GM23338 (cell line): Measurements from ENCODE around the gene CDH19. TPM values are rescaled to one million over a fixed set of nuclear protein-coding genes. Genes with fewer than 3 reads are reported as not detected.

Experiments used
- ATAC-seq: fragments of 200-7000 bp; cut with Tn5 transposase; 3 replicates; pipeline ENCODE4 v1.9.1; 2020
- DNase-seq: peaks from one replicate; pipeline ENCODE4 v3.0.0-alpha.2; 2015; ENCODE audit warnings: low spot score
- H2AFZ ChIP-seq: fragments of 200-600 bp; sonication (generic); 2 replicates; pipeline ENCODE4 v1.8.0; 2016; ENCODE audit warnings: antibody characterized with exemption, mild to moderate bottlenecking, moderate library complexity
- H3F3A ChIP-seq: fragments of 200-600 bp; sonication (generic); replicated peaks from 2 replicates; pipeline ENCODE4 v1.8.0; 2017; ENCODE audit warnings: antibody characterized with exemption, mixed run types, low read depth
- H3K27ac ChIP-seq: fragments of 200-600 bp; sonication (generic); 2 replicates; pipeline ENCODE4 v1.6.1; 2016; ENCODE audit warnings: low read depth
- H3K27me3 ChIP-seq: fragments of 200-600 bp; sonication (generic); 2 replicates; pipeline ENCODE4 v1.8.0; 2016; ENCODE audit warnings: mild to moderate bottlenecking, mixed run types, moderate library complexity; ENCODE audit not compliant: insufficient read depth
- H3K36me3 ChIP-seq: fragments of 200-600 bp; sonication (generic); 2 replicates; pipeline ENCODE4 v1.8.0; 2016; ENCODE audit warnings: mild to moderate bottlenecking; ENCODE audit not compliant: insufficient read depth
- H3K4me1 ChIP-seq: fragments of 200-600 bp; sonication (generic); 2 replicates; pipeline ENCODE4 v1.8.0; 2016; ENCODE audit warnings: mild to moderate bottlenecking, moderate library complexity; ENCODE audit not compliant: insufficient read depth
- H3K4me2 ChIP-seq: fragments of 200-600 bp; sonication (generic); 2 replicates; pipeline ENCODE4 v1.7.1; 2017; ENCODE audit warnings: mixed run types
- H3K4me3 ChIP-seq: fragments of 200-600 bp; sonication (generic); 2 replicates; pipeline ENCODE4 v1.6.1; 2016; ENCODE audit warnings: mixed run types
- H3K79me2 ChIP-seq: fragments of 200-600 bp; sonication (generic); replicated peaks from 2 replicates; pipeline ENCODE4 v1.8.0; 2017; ENCODE audit warnings: mild to moderate bottlenecking; ENCODE audit not compliant: insufficient read depth
- H3K9me2 ChIP-seq: fragments of 200-600 bp; sonication (generic); 2 replicates; pipeline ENCODE4 v1.8.0; 2017; ENCODE audit not compliant: insufficient read depth
- H4K20me1 ChIP-seq: fragments of 200-600 bp; sonication (generic); replicated peaks from 2 replicates; pipeline ENCODE4 v1.8.0; 2017; ENCODE audit warnings: mild to moderate bottlenecking; ENCODE audit not compliant: insufficient read depth
- H3K27ac Mint-ChIP-seq: 2 replicates; pipeline ENCODE4 v1.8.0; 2020; ENCODE audit warnings: inconsistent platforms, mild to moderate bottlenecking, moderate library complexity, mixed read lengths
- H3K27me3 Mint-ChIP-seq: 3 replicates; pipeline ENCODE4 v1.8.0; 2022; ENCODE audit warnings: low read depth, mild to moderate bottlenecking, moderate library complexity, mixed read lengths, inconsistent platforms; ENCODE audit not compliant: insufficient read depth, poor library complexity
- H3K36me3 Mint-ChIP-seq: 3 replicates; pipeline ENCODE4 v1.8.0; 2021; ENCODE audit warnings: low read depth, mild to moderate bottlenecking, inconsistent platforms, moderate library complexity, mixed read lengths
- H3K4me1 Mint-ChIP-seq: 3 replicates; pipeline ENCODE4 v1.8.0; 2020; ENCODE audit warnings: mild to moderate bottlenecking, inconsistent platforms, mixed read lengths
- H3K4me3 Mint-ChIP-seq: 3 replicates; pipeline ENCODE4 v1.8.0; 2021; ENCODE audit warnings: moderate library complexity, mild to moderate bottlenecking, inconsistent platforms, mixed read lengths
- H3K9me3 Mint-ChIP-seq: 3 replicates; pipeline ENCODE4 v1.8.0; 2020; ENCODE audit warnings: moderate library complexity, mild to moderate bottlenecking, inconsistent platforms, mixed read lengths
- JUNB ChIP-seq: IDR thresholded peaks from one replicate; pipeline ENCODE4 v1.6.1; 2016; ENCODE audit warnings: antibody characterized with exemption; ENCODE audit not compliant: unreplicated experiment
- POLR2AphosphoS5 ChIP-seq: IDR thresholded peaks from 2 replicates; pipeline ENCODE4 v1.6.1; 2016; ENCODE audit warnings: antibody characterized with exemption, low read depth
- ZNF331 ChIP-seq: fragments of 250-450 bp; sonication (Bioruptor Pico); IDR thresholded peaks from 2 replicates; pipeline ENCODE4 v1.5.0; 2020; ENCODE audit warnings: low read depth, mild to moderate bottlenecking, moderate library complexity
- polyA plus RNA-seq: library from polyadenylated mRNA; unstranded; fragments of >200 nt; fragmentation: Nextera tagmentation; extraction: Ambion mirVana; gene quantifications from 2 replicates; pipeline ENCODE4 v1.2.1, GENCODE V29; 2016
- total RNA-seq: library from RNA; depleted of rRNA; stranded (reverse); fragments of >200 nt; shearing (Covaris generic); gene quantifications from 2 replicates; pipeline ENCODE4 v1.2.3, GENCODE V29; 2014
- TF ChIP-seq, protein P1 (sequence below): fragments of 250-450 bp; sonication (Bioruptor Pico); IDR thresholded peaks from 2 replicates; pipeline ENCODE4 v1.5.0; 2020; ENCODE audit warnings: mild to moderate bottlenecking, moderate library complexity

Gene CDH19
- total and polyA plus RNA-seq, 2 experiments from 2014 or later = 0.03 TPM

- TF ChIP-seq, protein P1, sequence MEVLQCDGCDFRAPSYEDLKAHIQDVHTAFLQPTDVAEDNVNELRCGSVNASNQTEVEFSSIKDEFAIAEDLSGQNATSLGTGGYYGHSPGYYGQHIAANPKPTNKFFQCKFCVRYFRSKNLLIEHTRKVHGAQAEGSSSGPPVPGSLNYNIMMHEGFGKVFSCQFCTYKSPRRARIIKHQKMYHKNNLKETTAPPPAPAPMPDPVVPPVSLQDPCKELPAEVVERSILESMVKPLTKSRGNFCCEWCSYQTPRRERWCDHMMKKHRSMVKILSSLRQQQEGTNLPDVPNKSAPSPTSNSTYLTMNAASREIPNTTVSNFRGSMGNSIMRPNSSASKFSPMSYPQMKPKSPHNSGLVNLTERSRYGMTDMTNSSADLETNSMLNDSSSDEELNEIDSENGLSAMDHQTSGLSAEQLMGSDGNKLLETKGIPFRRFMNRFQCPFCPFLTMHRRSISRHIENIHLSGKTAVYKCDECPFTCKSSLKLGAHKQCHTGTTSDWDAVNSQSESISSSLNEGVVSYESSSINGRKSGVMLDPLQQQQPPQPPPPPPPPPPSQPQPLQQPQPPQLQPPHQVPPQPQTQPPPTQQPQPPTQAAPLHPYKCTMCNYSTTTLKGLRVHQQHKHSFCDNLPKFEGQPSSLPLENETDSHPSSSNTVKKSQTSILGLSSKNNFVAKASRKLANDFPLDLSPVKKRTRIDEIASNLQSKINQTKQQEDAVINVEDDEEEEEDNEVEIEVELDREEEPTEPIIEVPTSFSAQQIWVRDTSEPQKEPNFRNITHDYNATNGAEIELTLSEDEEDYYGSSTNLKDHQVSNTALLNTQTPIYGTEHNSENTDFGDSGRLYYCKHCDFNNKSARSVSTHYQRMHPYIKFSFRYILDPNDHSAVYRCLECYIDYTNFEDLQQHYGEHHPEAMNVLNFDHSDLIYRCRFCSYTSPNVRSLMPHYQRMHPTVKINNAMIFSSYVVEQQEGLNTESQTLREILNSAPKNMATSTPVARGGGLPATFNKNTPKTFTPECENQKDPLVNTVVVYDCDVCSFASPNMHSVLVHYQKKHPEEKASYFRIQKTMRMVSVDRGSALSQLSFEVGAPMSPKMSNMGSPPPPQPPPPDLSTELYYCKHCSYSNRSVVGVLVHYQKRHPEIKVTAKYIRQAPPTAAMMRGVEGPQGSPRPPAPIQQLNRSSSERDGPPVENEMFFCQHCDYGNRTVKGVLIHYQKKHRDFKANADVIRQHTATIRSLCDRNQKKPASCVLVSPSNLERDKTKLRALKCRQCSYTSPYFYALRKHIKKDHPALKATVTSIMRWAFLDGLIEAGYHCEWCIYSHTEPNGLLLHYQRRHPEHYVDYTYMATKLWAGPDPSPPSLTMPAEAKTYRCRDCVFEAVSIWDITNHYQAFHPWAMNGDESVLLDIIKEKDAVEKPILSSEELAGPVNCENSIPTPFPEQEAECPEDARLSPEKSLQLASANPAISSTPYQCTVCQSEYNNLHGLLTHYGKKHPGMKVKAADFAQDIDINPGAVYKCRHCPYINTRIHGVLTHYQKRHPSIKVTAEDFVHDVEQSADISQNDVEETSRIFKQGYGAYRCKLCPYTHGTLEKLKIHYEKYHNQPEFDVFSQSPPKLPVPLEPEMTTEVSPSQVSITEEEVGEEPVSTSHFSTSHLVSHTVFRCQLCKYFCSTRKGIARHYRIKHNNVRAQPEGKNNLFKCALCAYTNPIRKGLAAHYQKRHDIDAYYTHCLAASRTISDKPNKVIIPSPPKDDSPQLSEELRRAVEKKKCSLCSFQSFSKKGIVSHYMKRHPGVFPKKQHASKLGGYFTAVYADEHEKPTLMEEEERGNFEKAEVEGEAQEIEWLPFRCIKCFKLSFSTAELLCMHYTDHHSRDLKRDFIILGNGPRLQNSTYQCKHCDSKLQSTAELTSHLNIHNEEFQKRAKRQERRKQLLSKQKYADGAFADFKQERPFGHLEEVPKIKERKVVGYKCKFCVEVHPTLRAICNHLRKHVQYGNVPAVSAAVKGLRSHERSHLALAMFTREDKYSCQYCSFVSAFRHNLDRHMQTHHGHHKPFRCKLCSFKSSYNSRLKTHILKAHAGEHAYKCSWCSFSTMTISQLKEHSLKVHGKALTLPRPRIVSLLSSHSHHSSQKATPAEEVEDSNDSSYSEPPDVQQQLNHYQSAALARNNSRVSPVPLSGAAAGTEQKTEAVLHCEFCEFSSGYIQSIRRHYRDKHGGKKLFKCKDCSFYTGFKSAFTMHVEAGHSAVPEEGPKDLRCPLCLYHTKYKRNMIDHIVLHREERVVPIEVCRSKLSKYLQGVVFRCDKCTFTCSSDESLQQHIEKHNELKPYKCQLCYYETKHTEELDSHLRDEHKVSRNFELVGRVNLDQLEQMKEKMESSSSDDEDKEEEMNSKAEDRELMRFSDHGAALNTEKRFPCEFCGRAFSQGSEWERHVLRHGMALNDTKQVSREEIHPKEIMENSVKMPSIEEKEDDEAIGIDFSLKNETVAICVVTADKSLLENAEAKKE = no peak
Measured at GRCh38 chr18:66582211-66582610, 21.7 kb downstream of the CDH19 start (continued).

GRCh38 chr18:66575263-66575662 is 28.6 kb downstream of the CDH19 start:
- Mint-ChIP-seq H3K36me3 (no peaks in the 10 kb centered on the region), H3K9me3 (no peaks in the 10 kb centered on the region), H3K4me1 (no peaks in the 10 kb centered on the region; the same call in 2 of the 3 replicates), H3K27me3 (no peaks in the 10 kb centered on the region), H3K4me3 (no peak overlapping the region), H3K27ac (peak overlapping the region; percentile 37; the same call in 1 of the 2 replicates)
- Histone ChIP-seq H3K27ac (no peak overlapping the region), H3K27me3 (no peaks in the 10 kb centered on the region), H3K36me3 (no peaks in the 10 kb centered on the region), H3K4me3 (no peak overlapping the region), H3F3A (no peaks in the 10 kb centered on the region), H3K4me2 (no peak overlapping the region), H3K4me1 (no peaks in the 10 kb centered on the region), H3K79me2 (no peaks in the 10 kb centered on the region), H4K20me1 (no peaks in the 10 kb centered on the region), H2AFZ (no peak overlapping the region), H3K9me2 (no peaks in the 10 kb centered on the region)
- DNase-seq = no peak
- ATAC-seq = no peak
- TF ChIP-seq POLR2AphosphoS5 (no peak), JUNB (no peak), ZNF331 (CRISPR knock-in tag) (no peak)
- TF ChIP-seq, protein P1 = no peak
